ENCODE measurements around the gene CYP27A1. TPM values are rescaled to one million over a fixed set of nuclear protein-coding genes. Genes with fewer than 3 reads are reported as not detected.

Gene CYP27A1
- total and polyA plus RNA-seq, 2 donors from 2014 or later: 18.5 to 43.3 TPM

- intact Hi-C loops (cut with DNase I): no loop called here
- Histone ChIP-seq H3K27me3 (ENCODE audit: control insufficient read depth, insufficient read depth, low read length) (no peaks in the 10 kb centered on the region), H3K9me3 (ENCODE audit: control insufficient read depth in 2 of 3, insufficient read depth in 1 of 3, low read length in 3 of 3) (no peaks in the 10 kb centered on the region), H3K9ac (ENCODE audit: low read length in 3 of 3) (no peak overlapping the region), H3K36me3 (ENCODE audit: control insufficient read depth in 2 of 3, insufficient read depth in 3 of 3, low read length in 3 of 3) (no peaks in the 10 kb centered on the region), H3K27ac (ENCODE audit: low read depth in 2 of 2, low read length in 2 of 2) (no peak overlapping the region), H3K4me1 (ENCODE audit: control insufficient read depth in 2 of 3, insufficient read depth in 2 of 3, low read depth in 1 of 3, low read length in 3 of 3) (no peaks in the 10 kb centered on the region), H3K4me3 (ENCODE audit: low read length in 3 of 3) (no peak overlapping the region)
- FAIRE-seq (no peak), DNase-seq (no peak)
- no peak for TF ChIP-seq CTCF (IDR thresholded peaks at IDR 0.05; ENCODE audit: borderline replicate concordance, extremely low read depth, insufficient read depth)
These were observed 8.1 kb upstream of the CYP27A1 start for GRCh38 chr2:218773881-218774280.

GRCh38 chr2:218776488-218776887 lies 5.5 kb upstream of the CYP27A1 start:
- FAIRE-seq: no peak

GRCh38 chr2:218777276-218777990 lies 4.5 kb upstream of the CYP27A1 start:
- no peak for DNase-seq
- Histone ChIP-seq H3K4me1 (ENCODE audit: control insufficient read depth in 2 of 3, insufficient read depth in 2 of 3, low read depth in 1 of 3, low read length in 3 of 3) (peaks cover 0 to 2% (median 0%) of the 10 kb centered on the region in 3 donors), H3K27ac (ENCODE audit: low read depth in 2 of 2, low read length in 2 of 2) (no peak overlapping the region), H3K4me3 (ENCODE audit: low read length in 3 of 3) (no peak overlapping the region), H3K9ac (ENCODE audit: low read length in 3 of 3) (no peak overlapping the region), H3K27me3 (ENCODE audit: control insufficient read depth, insufficient read depth, low read length) (no peaks in the 10 kb centered on the region), H3K9me3 (ENCODE audit: control insufficient read depth in 2 of 3, insufficient read depth in 1 of 3, low read length in 3 of 3) (no peaks in the 10 kb centered on the region), H3K36me3 (ENCODE audit: control insufficient read depth in 2 of 3, insufficient read depth in 3 of 3, low read length in 3 of 3) (no peaks in the 10 kb centered on the region)
- no peak for TF ChIP-seq CTCF (IDR thresholded peaks at IDR 0.05; ENCODE audit: borderline replicate concordance, extremely low read depth, insufficient read depth)
- no peak for FAIRE-seq
- intact Hi-C loops (cut with DNase I): no loop called here

More at GRCh38 chr2:218776488-218776887, 5.5 kb upstream of the CYP27A1 start:
- no peak for DNase-seq
- Histone ChIP-seq H3K4me3 (ENCODE audit: low read length in 3 of 3) (no peak overlapping the region), H3K4me1 (ENCODE audit: control insufficient read depth in 2 of 3, insufficient read depth in 2 of 3, low read depth in 1 of 3, low read length in 3 of 3) (no peaks in the 10 kb centered on the region), H3K27ac (ENCODE audit: low read depth in 2 of 2, low read length in 2 of 2) (no peak overlapping the region), H3K27me3 (ENCODE audit: control insufficient read depth, insufficient read depth, low read length) (no peaks in the 10 kb centered on the region), H3K9ac (ENCODE audit: low read length in 3 of 3) (no peak overlapping the region), H3K36me3 (ENCODE audit: control insufficient read depth in 2 of 3, insufficient read depth in 3 of 3, low read length in 3 of 3) (no peaks in the 10 kb centered on the region), H3K9me3 (ENCODE audit: control insufficient read depth in 2 of 3, insufficient read depth in 1 of 3, low read length in 3 of 3) (no peaks in the 10 kb centered on the region)
- no peak for TF ChIP-seq CTCF (IDR thresholded peaks at IDR 0.05; ENCODE audit: borderline replicate concordance, extremely low read depth, insufficient read depth)
- intact Hi-C loops (cut with DNase I): no loop called here
